Common myeloid progenitor, CD34-positive (primary cell): Measurements from ENCODE around the gene LTBP3.

ENCODE experiments used
- CTCF ChIA-PET: fragments of 350-600 bp; sonication (Branson Sonifier 250); formaldehyde crosslinking; loops from one replicate; lab custom pipeline; 2021; ENCODE audit warnings: antibody characterized with exemption; lab: Charles Lee
- POLR2A ChIA-PET: fragments of 350-600 bp; sonication (Branson Sonifier 250); formaldehyde crosslinking; loops from one replicate; lab custom pipeline; 2021; ENCODE audit warnings: antibody characterized with exemption; lab: Charles Lee
- DNase-seq, 3 donors: peaks; one replicate each; pipeline versions ENCODE4 v3.0.0 to v3.0.0-alpha.2; 2013
- H3K27ac ChIP-seq, 2 experiments: 1 replicate in 1 of 2; 2 replicates in 1 of 2; pipeline ENCODE4 v1.7.0; 2013; ENCODE audit warnings: inconsistent platforms in 2 of 2, low read length in 2 of 2, mild to moderate bottlenecking in 2 of 2, low read depth in 1 of 2, moderate library complexity in 1 of 2; ENCODE audit not compliant: severe bottlenecking in 2 of 2, insufficient read depth in 1 of 2, poor library complexity in 1 of 2
- H3K27me3 ChIP-seq, 5 experiments: replicated peaks in 2 of 5; 1 replicate in 3 of 5; 2 replicates in 2 of 5; pipeline versions ENCODE4 v1.6.1 to v1.7.0; 2013; ENCODE audit warnings: low read length in 4 of 5, mild to moderate bottlenecking in 2 of 5, moderate library complexity in 2 of 5, inconsistent platforms in 1 of 5; ENCODE audit not compliant: insufficient read depth in 5 of 5, control insufficient read depth in 4 of 5
- H3K36me3 ChIP-seq, 4 experiments: 1 replicate in 2 of 4; 2 replicates in 2 of 4; pipeline versions ENCODE4 v1.6.1 to v1.7.0; 2013; ENCODE audit warnings: low read length in 3 of 4, control low read depth in 1 of 4, mild to moderate bottlenecking in 1 of 4; ENCODE audit not compliant: control insufficient read depth in 4 of 4, insufficient read depth in 4 of 4
- H3K4me1 ChIP-seq, 4 experiments: 1 replicate in 3 of 4; 2 replicates in 1 of 4; pipeline versions ENCODE4 v1.6.1 to v1.7.1; 2013; ENCODE audit warnings: low read length in 3 of 4, mild to moderate bottlenecking in 3 of 4, control low read depth in 1 of 4, inconsistent platforms in 1 of 4, moderate library complexity in 1 of 4; ENCODE audit not compliant: control insufficient read depth in 4 of 4, insufficient read depth in 4 of 4; ENCODE audit errors: control extremely low read depth in 1 of 4
- H3K4me3 ChIP-seq, 7 experiments: 1 replicate in 4 of 7; 2 replicates in 3 of 7; pipeline versions ENCODE4 v1.5.1 to v1.7.0; 2013; ENCODE audit warnings: mild to moderate bottlenecking in 7 of 7, low read length in 6 of 7, moderate library complexity in 6 of 7, inconsistent platforms in 2 of 7, low read depth in 2 of 7, control low read depth in 1 of 7; ENCODE audit not compliant: insufficient read depth in 4 of 7, control insufficient read depth in 1 of 7; ENCODE audit errors: extremely low read depth in 1 of 7
- H3K9me3 ChIP-seq, 5 experiments: 1 replicate in 4 of 5; 2 replicates in 1 of 5; pipeline versions ENCODE4 v1.6.1 to v1.7.1; 2013; ENCODE audit warnings: low read length in 4 of 5, mild to moderate bottlenecking in 2 of 5, inconsistent platforms in 1 of 5, low read depth in 1 of 5, moderate library complexity in 1 of 5; ENCODE audit not compliant: control insufficient read depth in 4 of 5, insufficient read depth in 2 of 5; ENCODE audit errors: control extremely low read depth in 1 of 5
- WGBS: methylation state at CpG from one replicate; pipeline ENCODE4 v1.1.5; 2013; ENCODE audit not compliant: insufficient coverage; 5-methylcytosine and 5-hydroxymethylcytosine counted together

LTBP3 gene

DNA sequence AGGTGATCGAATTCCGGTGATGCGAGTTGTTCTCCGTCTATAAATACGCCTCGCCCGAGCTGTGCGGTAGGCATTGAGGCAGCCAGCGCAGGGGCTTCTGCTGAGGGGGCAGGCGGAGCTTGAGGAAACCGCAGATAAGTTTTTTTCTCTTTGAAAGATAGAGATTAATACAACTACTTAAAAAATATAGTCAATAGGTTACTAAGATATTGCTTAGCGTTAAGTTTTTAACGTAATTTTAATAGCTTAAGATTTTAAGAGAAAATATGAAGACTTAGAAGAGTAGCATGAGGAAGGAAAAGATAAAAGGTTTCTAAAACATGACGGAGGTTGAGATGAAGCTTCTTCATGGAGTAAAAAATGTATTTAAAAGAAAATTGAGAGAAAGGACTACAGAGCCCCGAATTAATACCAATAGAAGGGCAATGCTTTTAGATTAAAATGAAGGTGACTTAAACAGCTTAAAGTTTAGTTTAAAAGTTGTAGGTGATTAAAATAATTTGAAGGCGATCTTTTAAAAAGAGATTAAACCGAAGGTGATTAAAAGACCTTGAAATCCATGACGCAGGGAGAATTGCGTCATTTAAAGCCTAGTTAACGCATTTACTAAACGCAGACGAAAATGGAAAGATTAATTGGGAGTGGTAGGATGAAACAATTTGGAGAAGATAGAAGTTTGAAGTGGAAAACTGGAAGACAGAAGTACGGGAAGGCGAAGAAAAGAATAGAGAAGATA, 59.0 kb downstream of the LTBP3 start, which contains the start of gene MALAT1:
Gene MALAT1 (plus strand): TSS at position 69 of the 736 bp plus-strand sequence.
- DNase-seq, result peak; percentile 95 to 98 (median 97)
- H3K27ac ChIP-seq, result peak within 1 kb of the TSS; percentile 100
- H3K4me3 ChIP-seq, result peak within 1 kb of the TSS; percentile 72 to 100 (median 99)
- H3K4me1 ChIP-seq, result peaks cover 17 to 53% (median 43%) of the 10 kb centered on the region in 4 experiments
- CTCF ChIA-PET, result interaction anchor here (1.0 to 26.9 kb wide), 11 partner anchors 11 to 143 kb away, joined by 3 to 653 read pairs (median 7); partner anchors contain the start of gene NEAT1
- POLR2A ChIA-PET, result interaction anchor here (0.5 to 26.7 kb wide), 23 partner anchors 7 to 736 kb away, joined by 3 to 1072 read pairs (median 5); partner anchors contain the start of genes NEAT1 and SLC25A45
- no peaks in the 10 kb centered on the region for H3K27me3 ChIP-seq
- WGBS, result 0% methylated on average over 12 of the region's 24 CpGs
- peaks cover 19 to 43% (median 32%) of the 10 kb centered on the region in 4 experiments for H3K36me3 ChIP-seq
- no peaks in the 10 kb centered on the region for H3K9me3 ChIP-seq

DNA sequence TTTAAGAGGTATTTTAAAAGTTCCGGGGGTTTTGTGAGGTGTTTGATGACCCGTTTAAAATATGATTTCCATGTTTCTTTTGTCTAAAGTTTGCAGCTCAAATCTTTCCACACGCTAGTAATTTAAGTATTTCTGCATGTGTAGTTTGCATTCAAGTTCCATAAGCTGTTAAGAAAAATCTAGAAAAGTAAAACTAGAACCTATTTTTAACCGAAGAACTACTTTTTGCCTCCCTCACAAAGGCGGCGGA, 59.5 kb downstream of the LTBP3 start:
- WGBS, result 0% methylated on average over 2 of the region's 6 CpGs
- CTCF ChIA-PET, result interaction anchor here (1.0 to 26.9 kb wide), 12 partner anchors 10 to 143 kb away, joined by 3 to 653 read pairs (median 6); partner anchors contain the start of gene NEAT1
- H3K4me3 ChIP-seq, result peak overlapping the region; percentile 72 to 100 (median 98)
- H3K27ac ChIP-seq, result peak overlapping the region; percentile 100
- POLR2A ChIA-PET, result interaction anchor here (0.5 to 26.7 kb wide), 19 partner anchors 8 to 669 kb away, joined by 3 to 1072 read pairs (median 5); partner anchors contain the start of genes NEAT1 and SLC25A45
- peaks cover 19 to 38% (median 27%) of the 10 kb centered on the region in 4 experiments for H3K36me3 ChIP-seq
- no peaks in the 10 kb centered on the region for H3K27me3 ChIP-seq
- H3K4me1 ChIP-seq, result peaks cover 16 to 54% (median 44%) of the 10 kb centered on the region in 4 experiments
- no peak for DNase-seq
- no peaks in the 10 kb centered on the region for H3K9me3 ChIP-seq

DNA sequence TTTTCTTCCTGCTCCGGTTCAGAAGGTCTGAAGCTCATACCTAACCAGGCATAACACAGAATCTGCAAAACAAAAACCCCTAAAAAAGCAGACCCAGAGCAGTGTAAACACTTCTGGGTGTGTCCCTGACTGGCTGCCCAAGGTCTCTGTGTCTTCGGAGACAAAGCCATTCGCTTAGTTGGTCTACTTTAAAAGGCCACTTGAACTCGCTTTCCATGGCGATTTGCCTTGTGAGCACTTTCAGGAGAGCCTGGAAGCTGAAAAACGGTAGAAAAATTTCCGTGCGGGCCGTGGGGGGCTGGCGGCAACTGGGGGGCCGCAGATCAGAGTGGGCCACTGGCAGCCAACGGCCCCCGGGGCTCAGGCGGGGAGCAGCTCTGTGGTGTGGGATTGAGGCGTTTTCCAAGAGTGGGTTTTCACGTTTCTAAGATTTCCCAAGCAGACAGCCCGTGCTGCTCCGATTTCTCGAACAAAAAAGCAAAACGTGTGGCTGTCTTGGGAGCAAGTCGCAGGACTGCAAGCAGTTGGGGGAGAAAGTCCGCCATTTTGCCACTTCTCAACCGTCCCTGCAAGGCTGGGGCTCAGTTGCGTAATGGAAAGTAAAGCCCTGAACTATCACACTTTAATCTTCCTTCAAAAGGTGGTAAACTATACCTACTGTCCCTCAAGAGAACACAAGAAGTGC, 60.0 kb downstream of the LTBP3 start:
- 3% methylated on average over 21 of the region's 24 CpGs for WGBS
- H3K27ac ChIP-seq, result peak overlapping the region; percentile 100
- H3K36me3 ChIP-seq, result peaks cover 19 to 33% (median 24%) of the 10 kb centered on the region in 4 experiments
- peaks cover 20 to 55% (median 48%) of the 10 kb centered on the region in 4 experiments for H3K4me1 ChIP-seq
- no peaks in the 10 kb centered on the region for H3K27me3 ChIP-seq
- DNase-seq, result peak in 2 of 3 donors; percentile 78 to 79
- ChIA-PET CTCF (interaction anchor here (1.0 to 26.9 kb wide), 18 partner anchors 8 to 142 kb away, joined by 3 to 653 read pairs (median 6); partner anchors contain the start of gene NEAT1), POLR2A (interaction anchor here (0.5 to 26.7 kb wide), 18 partner anchors 8 to 669 kb away, joined by 3 to 1072 read pairs (median 6); partner anchors contain the start of genes NEAT1 and SLC25A45)
- no peaks in the 10 kb centered on the region for H3K9me3 ChIP-seq
- H3K4me3 ChIP-seq, result peak overlapping the region; percentile 72 to 100 (median 98)

DNA sequence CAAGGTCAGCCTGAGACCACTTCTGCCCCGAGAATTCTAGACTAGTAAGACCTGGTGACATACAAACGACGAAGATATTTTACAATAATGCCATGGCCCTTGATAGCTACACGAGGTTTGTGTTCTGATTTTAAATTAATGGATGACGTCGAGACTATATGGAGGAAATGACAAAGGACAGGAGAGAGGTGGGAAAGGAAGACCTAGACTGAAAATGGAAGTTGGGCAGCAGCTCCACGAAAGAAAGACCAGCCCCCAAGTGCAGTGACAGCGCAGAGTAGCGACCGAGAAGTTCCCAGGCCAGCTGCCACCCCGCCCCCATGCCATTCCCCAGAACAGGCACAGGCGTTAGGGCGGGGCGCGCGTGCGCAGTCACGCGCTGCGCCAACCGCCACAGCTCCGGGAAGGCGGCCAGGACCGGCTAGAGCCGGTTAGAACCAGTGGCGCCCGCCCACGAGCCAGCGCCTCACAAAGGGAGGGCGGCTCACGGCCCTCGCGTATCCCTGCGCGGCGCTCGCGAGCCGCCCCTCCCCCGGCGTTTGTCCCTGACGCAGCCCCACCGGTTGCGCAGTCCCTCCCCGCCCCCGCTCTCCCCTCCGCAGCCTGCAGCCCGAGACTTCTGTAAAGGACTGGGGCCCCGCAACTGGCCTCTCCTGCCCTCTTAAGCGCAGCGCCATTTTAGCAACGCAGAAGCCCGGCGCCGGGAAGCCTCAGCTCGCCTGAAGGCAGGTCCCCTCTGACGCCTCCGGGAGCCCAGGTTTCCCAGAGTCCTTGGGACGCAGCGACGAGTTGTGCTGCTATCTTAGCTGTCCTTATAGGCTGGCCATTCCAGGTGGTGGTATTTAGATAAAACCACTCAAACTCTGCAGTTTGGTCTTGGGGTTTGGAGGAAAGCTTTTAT, 60.8 kb downstream of the LTBP3 start:
- peak; percentile 98 to 99 (median 99) for DNase-seq
- Histone ChIP-seq H3K4me3 (peak overlapping the region; percentile 72 to 100 (median 98)), H3K27me3 (no peaks in the 10 kb centered on the region), H3K36me3 (peaks cover 15 to 25% (median 18%) of the 10 kb centered on the region in 4 experiments), H3K27ac (peak overlapping the region; percentile 100), H3K4me1 (peaks cover 22 to 57% (median 54%) of the 10 kb centered on the region in 4 experiments), H3K9me3 (no peaks in the 10 kb centered on the region)
- ChIA-PET CTCF (interaction anchor here (0.7 to 26.9 kb wide), 15 partner anchors 9 to 118 kb away, joined by 3 to 653 read pairs (median 6); partner anchors contain the start of gene NEAT1), POLR2A (interaction anchor here (0.6 to 26.7 kb wide), 12 partner anchors 9 to 131 kb away, joined by 3 to 1072 read pairs (median 20); partner anchors contain the start of genes NEAT1 and SLC25A45)
- WGBS, result under 1% methylated on average over 60 of the region's 61 CpGs

DNA sequence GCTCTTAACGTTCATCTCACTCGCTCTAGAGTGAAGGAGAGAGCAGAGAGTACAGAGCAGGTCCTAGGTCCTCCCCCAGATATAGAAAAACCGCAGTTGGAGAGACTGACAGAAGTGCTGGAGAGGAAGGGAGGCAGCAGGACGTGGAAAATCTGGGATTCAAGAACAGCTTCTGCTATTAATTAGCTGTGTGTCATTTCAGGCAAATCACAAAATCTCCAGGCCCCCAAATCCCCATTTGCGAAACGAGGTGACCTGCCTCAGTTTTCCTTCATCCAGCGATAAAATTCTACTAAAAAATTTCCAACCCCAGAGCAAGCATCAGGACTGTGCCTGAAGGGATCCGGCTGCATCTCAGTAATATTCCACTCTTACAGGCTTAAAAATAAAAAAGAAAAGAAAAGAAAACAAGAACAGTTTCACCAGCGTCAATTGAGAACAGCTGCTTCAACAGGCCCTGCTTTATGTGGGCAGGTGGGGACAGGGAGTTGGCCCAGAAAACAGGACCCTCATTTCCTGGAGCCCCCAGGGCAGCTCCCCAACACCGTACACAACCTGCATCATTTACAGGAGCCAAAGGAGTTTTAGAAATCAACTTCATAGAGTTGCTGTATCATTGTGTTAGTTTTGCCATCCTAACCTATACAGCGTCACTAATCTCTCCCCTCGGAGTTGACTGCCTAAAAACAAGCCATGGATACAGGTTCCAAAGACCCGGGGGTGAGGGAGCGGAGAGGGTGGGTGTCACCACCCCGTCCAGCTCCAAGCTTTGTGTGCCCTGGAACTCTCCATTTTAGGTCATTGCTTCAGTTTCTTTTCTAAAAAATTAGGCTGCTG, 61.6 kb downstream of the LTBP3 start:
- Histone ChIP-seq H3K4me1 (peaks cover 19 to 66% (median 63%) of the 10 kb centered on the region in 4 experiments), H3K9me3 (no peaks in the 10 kb centered on the region), H3K4me3 (peak overlapping the region in 6 of 7 experiments; percentile 13 to 65 (median 56)), H3K27ac (peak overlapping the region; percentile 89 to 94), H3K27me3 (no peaks in the 10 kb centered on the region), H3K36me3 (peaks cover 9 to 17% (median 10%) of the 10 kb centered on the region in 4 experiments)
- ChIA-PET POLR2A (interaction anchor here (0.6 to 26.7 kb wide), 8 partner anchors 9 to 126 kb away, joined by 3 to 1072 read pairs (median 32); partner anchors contain the start of genes NEAT1 and SLC25A45), CTCF (interaction anchor here (0.7 to 26.9 kb wide), 13 partner anchors 8 to 117 kb away, joined by 3 to 653 read pairs (median 7); partner anchors contain the start of gene NEAT1)
- peak in 1 of 3 donors; percentile 76 for DNase-seq
- 28% methylated on average over 5 of the region's 15 CpGs for WGBS
